ENCODE measurements around the gene GPATCH2L.

The GPATCH2L gene

GRCh38 chr14:76186308-76187027 lies 34.7 kb downstream of the GPATCH2L start:
- no peak overlapping the region for H3K4me3 ChIP-seq (IDR thresholded peaks at IDR 0.05; ENCODE audit: insufficient read depth, low read depth, low read length)
- peaks cover 16% of the 10 kb centered on the region for H3K4me1 ChIP-seq (ENCODE audit: low read depth, poor library complexity, severe bottlenecking)
- no peak overlapping the region for H3K27ac ChIP-seq
- no peaks in the 10 kb centered on the region for H3K27me3 ChIP-seq (ENCODE audit: insufficient read depth, low read depth)
- H3K36me3 ChIP-seq (ENCODE audit: insufficient read depth) = no peaks in the 10 kb centered on the region; the same call in 1 of the 2 replicates
- H2AFZ ChIP-seq (ENCODE audit: low read depth) = no peak overlapping the region
- no peak overlapping the region for H3K4me2 ChIP-seq
- no peak for TF ChIP-seq CTCF (conservative IDR thresholded peaks at IDR 0.05; ENCODE audit: low read depth, low read length)
- H4K20me1 ChIP-seq (ENCODE audit: insufficient read depth) = no peaks in the 10 kb centered on the region
- no peak overlapping the region for H3K9ac ChIP-seq
- H3K79me2 ChIP-seq (ENCODE audit: insufficient read depth, low read depth) = no peaks in the 10 kb centered on the region

GRCh38 chr14:76191297-76191696 lies 39.6 kb downstream of the GPATCH2L start:
- Histone ChIP-seq H3K79me2 (ENCODE audit: insufficient read depth, low read depth) (no peaks in the 10 kb centered on the region), H4K20me1 (ENCODE audit: insufficient read depth) (no peaks in the 10 kb centered on the region), H3K4me3 (IDR thresholded peaks at IDR 0.05; ENCODE audit: insufficient read depth, low read depth, low read length) (no peak overlapping the region), H3K27me3 (ENCODE audit: insufficient read depth, low read depth) (no peaks in the 10 kb centered on the region), H3K4me1 (ENCODE audit: low read depth, poor library complexity, severe bottlenecking) (peaks cover 4% of the 10 kb centered on the region), H2AFZ (ENCODE audit: low read depth) (no peak overlapping the region), H3K36me3 (ENCODE audit: insufficient read depth) (no peaks in the 10 kb centered on the region; the same call in 1 of the 2 replicates), H3K27ac (no peak overlapping the region), H3K9ac (no peak overlapping the region), H3K4me2 (no peak overlapping the region)
- no peak for TF ChIP-seq CTCF (conservative IDR thresholded peaks at IDR 0.05; ENCODE audit: low read depth, low read length)

GRCh38 chr14:76193696-76194095 lies 42.0 kb downstream of the GPATCH2L start:
- no peaks in the 10 kb centered on the region for H3K4me1 ChIP-seq (ENCODE audit: low read depth, poor library complexity, severe bottlenecking)
- no peaks in the 10 kb centered on the region for H4K20me1 ChIP-seq (ENCODE audit: insufficient read depth)
- no peaks in the 10 kb centered on the region for H3K79me2 ChIP-seq (ENCODE audit: insufficient read depth, low read depth)
- no peaks in the 10 kb centered on the region; the same call in 1 of the 2 replicates for H3K36me3 ChIP-seq (ENCODE audit: insufficient read depth)
- H3K4me3 ChIP-seq (IDR thresholded peaks at IDR 0.05; ENCODE audit: insufficient read depth, low read depth, low read length) = no peak overlapping the region
- no peak overlapping the region for H3K9ac ChIP-seq
- no peak overlapping the region for H2AFZ ChIP-seq (ENCODE audit: low read depth)
- no peak for TF ChIP-seq CTCF (conservative IDR thresholded peaks at IDR 0.05; ENCODE audit: low read depth, low read length)
- H3K4me2 ChIP-seq = no peak overlapping the region
- H3K27ac ChIP-seq = no peak overlapping the region
- H3K27me3 ChIP-seq (ENCODE audit: insufficient read depth, low read depth) = no peaks in the 10 kb centered on the region

- TF ChIP-seq CTCF (conservative IDR thresholded peaks at IDR 0.05; ENCODE audit: low read depth, low read length) = no peak
- Histone ChIP-seq H3K4me1 (ENCODE audit: low read depth, poor library complexity, severe bottlenecking) (no peaks in the 10 kb centered on the region), H3K4me3 (IDR thresholded peaks at IDR 0.05; ENCODE audit: insufficient read depth, low read depth, low read length) (no peak overlapping the region), H3K27me3 (ENCODE audit: insufficient read depth, low read depth) (no peaks in the 10 kb centered on the region), H3K4me2 (no peak overlapping the region), H2AFZ (ENCODE audit: low read depth) (no peak overlapping the region), H4K20me1 (ENCODE audit: insufficient read depth) (no peaks in the 10 kb centered on the region), H3K27ac (no peak overlapping the region), H3K36me3 (ENCODE audit: insufficient read depth) (no peaks in the 10 kb centered on the region; the same call in 1 of the 2 replicates), H3K79me2 (ENCODE audit: insufficient read depth, low read depth) (no peaks in the 10 kb centered on the region), H3K9ac (no peak overlapping the region)
Observed at GRCh38 chr14:76194327-76194726, 42.6 kb downstream of the GPATCH2L start.
